CD14-positive monocyte (primary cell): ENCODE results near the gene CES4A. TPM values are rescaled to one million over a fixed set of nuclear protein-coding genes. Genes with fewer than 3 reads are reported as not detected.

Source experiments
- DNase-seq, 3 donors: peaks; one replicate each; pipeline ENCODE4 v3.0.0-alpha.2; 2011 to 2022
- H2AFZ ChIP-seq: 2 replicates; pipeline ENCODE4 v1.6.0; 2012; ENCODE audit warnings: mild to moderate bottlenecking, low read depth, low read length, inconsistent platforms; ENCODE audit not compliant: insufficient read depth, poor library complexity, severe bottlenecking
- H3K27ac ChIP-seq, 2 donors: 1 replicate in 1 of 2; 2 replicates in 1 of 2; pipeline ENCODE4 v1.5.1; 2012 to 2013; ENCODE audit warnings: low read length in 2 of 2, control low read depth in 1 of 2, inconsistent platforms in 1 of 2, low read depth in 1 of 2, mild to moderate bottlenecking in 1 of 2
- H3K27me3 ChIP-seq, 2 donors: one replicate each; pipeline versions ENCODE4 v1.6.0 to v1.6.1; 2011 to 2013; ENCODE audit warnings: low read length in 2 of 2; ENCODE audit not compliant: control insufficient read depth in 2 of 2, insufficient read depth in 2 of 2
- H3K36me3 ChIP-seq, 2 donors: replicated peaks in 1 of 2; 1 replicate in 1 of 2; 2 replicates in 1 of 2; pipeline versions ENCODE4 v1.5.1 to v1.6.1; 2012 to 2013; ENCODE audit warnings: low read length in 2 of 2, control low read depth in 1 of 2, inconsistent platforms in 1 of 2, mild to moderate bottlenecking in 1 of 2; ENCODE audit not compliant: insufficient read depth in 2 of 2, control insufficient read depth in 1 of 2
- H3K4me1 ChIP-seq, 2 donors: 1 replicate in 1 of 2; 2 replicates in 1 of 2; pipeline versions ENCODE4 v1.5.1 to v1.6.1; 2012 to 2013; ENCODE audit warnings: low read length in 2 of 2, control low read depth in 1 of 2, inconsistent platforms in 1 of 2, mild to moderate bottlenecking in 1 of 2, moderate library complexity in 1 of 2; ENCODE audit not compliant: insufficient read depth in 2 of 2, control insufficient read depth in 1 of 2
- H3K4me2 ChIP-seq: replicated peaks from 2 replicates; pipeline ENCODE3; 2012; ENCODE audit warnings: low read length, moderate library complexity, mild to moderate bottlenecking; ENCODE audit not compliant: poor library complexity, severe bottlenecking; ENCODE audit errors: extremely low read depth
- H3K4me3 ChIP-seq, 3 experiments: fragments of 200-600 bp in 1 of 3; sonication (generic) in 1 of 3; replicated peaks in 1 of 3; 1 replicate in 2 of 3; 2 replicates in 1 of 3; pipeline ENCODE4 v1.5.1; 2011 to 2013; ENCODE audit warnings: low read length in 3 of 3, mild to moderate bottlenecking in 3 of 3, control low read depth in 2 of 3, low read depth in 2 of 3, inconsistent platforms in 1 of 3, moderate library complexity in 1 of 3
- H3K79me2 ChIP-seq: 2 replicates; pipeline ENCODE4 v1.6.0; 2012; ENCODE audit warnings: mild to moderate bottlenecking, control low read depth, inconsistent platforms, low read length, moderate library complexity; ENCODE audit not compliant: insufficient read depth
- H3K9ac ChIP-seq: 2 replicates; pipeline ENCODE4 v1.6.0; 2017; ENCODE audit warnings: low read length, mild to moderate bottlenecking; ENCODE audit not compliant: insufficient read depth, poor library complexity, severe bottlenecking
- H3K9me3 ChIP-seq, 2 donors: replicated peaks in 1 of 2; 1 replicate in 1 of 2; 2 replicates in 1 of 2; pipeline versions ENCODE4 v1.5.1 to v1.6.1; 2012 to 2013; ENCODE audit warnings: low read length in 2 of 2, control low read depth in 1 of 2; ENCODE audit not compliant: control insufficient read depth in 1 of 2, insufficient read depth in 1 of 2
- H4K20me1 ChIP-seq: 2 replicates; pipeline ENCODE4 v1.6.0; 2012; ENCODE audit warnings: mild to moderate bottlenecking, low read length, control low read depth, moderate library complexity; ENCODE audit not compliant: insufficient read depth
- H3K27ac Mint-ChIP-seq, 7 donors: one replicate each; pipeline ENCODE4 v1.8.0; 2020; ENCODE audit warnings: mild to moderate bottlenecking in 7 of 7, mixed read lengths in 7 of 7, moderate library complexity in 6 of 7, inconsistent platforms in 2 of 7
- H3K27me3 Mint-ChIP-seq, 3 donors: one replicate each; pipeline ENCODE4 v1.8.0; 2021 to 2022; ENCODE audit warnings: low read depth in 3 of 3, mild to moderate bottlenecking in 3 of 3, mixed read lengths in 3 of 3, moderate library complexity in 3 of 3, inconsistent platforms in 1 of 3
- H3K36me3 Mint-ChIP-seq, 2 donors: one replicate each; pipeline ENCODE4 v1.8.0; 2020; ENCODE audit warnings: mixed read lengths in 2 of 2, inconsistent platforms in 1 of 2, mild to moderate bottlenecking in 1 of 2
- H3K4me1 Mint-ChIP-seq: one replicate; pipeline ENCODE4 v1.8.0; 2020; ENCODE audit warnings: mild to moderate bottlenecking, mixed read lengths
- H3K4me3 Mint-ChIP-seq, 2 donors: one replicate each; pipeline ENCODE4 v1.8.0; 2020; ENCODE audit warnings: mild to moderate bottlenecking in 2 of 2, mixed read lengths in 2 of 2, moderate library complexity in 1 of 2
- H3K9me3 Mint-ChIP-seq, 7 donors: one replicate each; pipeline ENCODE4 v1.8.0; 2020 to 2022; ENCODE audit warnings: mixed read lengths in 7 of 7, mild to moderate bottlenecking in 6 of 7, moderate library complexity in 6 of 7, inconsistent platforms in 2 of 7
- CTCF ChIP-seq: fragments of 200-600 bp; IDR thresholded peaks from one replicate; pipeline ENCODE4 v1.8.0; 2022; ENCODE audit warnings: antibody characterized with exemption, mild to moderate bottlenecking
- WGBS: methylation state at CpG from one replicate; pipeline ENCODE4 v1.1.5; 2013; ENCODE audit warnings: missing lambda C conversion rate; ENCODE audit not compliant: insufficient coverage; 5-methylcytosine and 5-hydroxymethylcytosine counted together
- intact Hi-C, 2 donors: fragments of 100-400 bp; cut with micrococcal nuclease; formaldehyde crosslinking; loops; one replicate each; pipeline versions ENCODE4 v1.15.0 to v1.15.1; 2023
- polyA plus RNA-seq, 3 donors: library from polyadenylated mRNA; depleted of rRNA in 1 of 3; unstranded in 2 of 3; stranded (reverse) in 1 of 3; fragments of 300-500 nt in 2 of 3; fragments of >200 nt in 1 of 3; fragmentation: Illumina TruSeq in 2 of 3; gene quantifications; 1 replicate in 2 of 3; 2 replicates in 1 of 3; pipeline ENCODE4 v1.2.3, GENCODE V29; 2012 to 2021

CES4A gene
- polyA plus RNA-seq, 3 donors, result 3.3 to 47.6 (median 4.1) TPM

GRCh38 chr16:66977341-66978113 lies 10.9 kb upstream of the CES4A start:
- Histone ChIP-seq H3K4me2 (no peak overlapping the region), H2AFZ (no peak overlapping the region), H3K27ac (no peak overlapping the region), H4K20me1 (no peaks in the 10 kb centered on the region), H3K9me3 (no peaks in the 10 kb centered on the region), H3K27me3 (peaks cover 0 to 6% of the 10 kb centered on the region in 2 donors), H3K9ac (no peak overlapping the region), H3K4me1 (no peaks in the 10 kb centered on the region), H3K79me2 (no peaks in the 10 kb centered on the region), H3K36me3 (no peaks in the 10 kb centered on the region), H3K4me3 (no peak overlapping the region)
- H3K27me3 Mint-ChIP-seq, result peaks cover 17 to 33% (median 20%) of the 10 kb centered on the region in 3 donors
- H3K4me1 Mint-ChIP-seq, result peaks cover 7% of the 10 kb centered on the region
- no peak overlapping the region for H3K27ac Mint-ChIP-seq
- no peaks in the 10 kb centered on the region for H3K36me3 Mint-ChIP-seq
- H3K4me3 Mint-ChIP-seq, result no peak overlapping the region
- WGBS, result 46% methylated on average over 8 of the region's 15 CpGs
- intact Hi-C loops, result loop anchor here (2.0 kb wide), 1 partner anchor 177 kb away; no protein-coding TSS in a partner anchor
- DNase-seq, result peak; percentile 72 to 83 (median 81)
- peak; percentile 97 for TF ChIP-seq CTCF
- H3K9me3 Mint-ChIP-seq, result no peaks in the 10 kb centered on the region

- H3K4me2 ChIP-seq, result no peak overlapping the region
- H3K9ac ChIP-seq, result no peak overlapping the region
Observed at GRCh38 chr16:66979011-66979717, 9.2 kb upstream of the CES4A start.

More at GRCh38 chr16:66979011-66979717, 9.2 kb upstream of the CES4A start:
- H4K20me1 ChIP-seq, result no peaks in the 10 kb centered on the region
- Mint-ChIP-seq H3K9me3 (no peaks in the 10 kb centered on the region), H3K4me1 (peaks cover 7% of the 10 kb centered on the region), H3K27me3 (peaks cover 17 to 28% (median 20%) of the 10 kb centered on the region in 3 donors), H3K36me3 (no peaks in the 10 kb centered on the region), H3K4me3 (no peak overlapping the region), H3K27ac (no peak overlapping the region)
- WGBS, result 67% methylated on average over 8 of the region's 16 CpGs
- TF ChIP-seq CTCF, result no peak
- no peaks in the 10 kb centered on the region for H3K9me3 ChIP-seq
- H3K36me3 ChIP-seq, result no peaks in the 10 kb centered on the region
- no peak overlapping the region for H2AFZ ChIP-seq
- H3K4me3 ChIP-seq, result no peak overlapping the region
- no peaks in the 10 kb centered on the region for H3K4me1 ChIP-seq
- no peak overlapping the region for H3K27ac ChIP-seq
- no peaks in the 10 kb centered on the region for H3K79me2 ChIP-seq
- DNase-seq, result no peak
- peaks cover 0 to 6% of the 10 kb centered on the region in 2 donors for H3K27me3 ChIP-seq
- intact Hi-C loops, result no loop called here
